Endothelial cell of umbilical vein (primary cell): ENCODE data around the gene LPP. TPM values are rescaled to one million over a fixed set of nuclear protein-coding genes. Genes with fewer than 3 reads are reported as not detected.

Experiments used
- BruUV-seq: library from RNA; stranded (reverse); fragments of 400-500 nt; replicated peaks from 2 replicates; lab custom pipeline; 2021; lab: Mats Ljungman, UMichigan
- CTCF ChIA-PET: fragments of 300-600, 350-600 bp; sonication (Branson Sonifier 250); formaldehyde crosslinking; loops from one replicate; lab custom pipeline; 2021; ENCODE audit warnings: antibody characterized with exemption, inconsistent platforms; lab: Charles Lee
- POLR2A ChIA-PET: fragments of 300-600, 350-600 bp; sonication (Branson Sonifier 250); formaldehyde crosslinking; loops from one replicate; lab custom pipeline; 2021; ENCODE audit warnings: antibody characterized with exemption, inconsistent platforms; lab: Charles Lee
- DNase-seq: peaks from one replicate; pipeline ENCODE4 v3.0.0-alpha.2; 2011; ENCODE audit warnings: low read depth, low spot score
- FAIRE-seq: peaks from 2 replicates; lab custom pipeline; 2011; peaks lifted over from hg19 to GRCh38; lab: Jason Lieb, UNC
- H2AFZ ChIP-seq: 2 replicates; pipeline ENCODE4 v1.6.0; 2012; ENCODE audit warnings: low read depth, low read length, control low read depth, inconsistent platforms
- H3K27ac ChIP-seq: 2 replicates; pipeline ENCODE4 v1.5.1; 2011; ENCODE audit warnings: low read depth, mild to moderate bottlenecking, control low read depth, low read length, moderate library complexity; ENCODE audit not compliant: insufficient read depth
- H3K27me3 ChIP-seq, 2 experiments: 2 replicates each; pipeline versions ENCODE4 v1.6.0 to v1.6.1; 2011; ENCODE audit warnings: low read length in 2 of 2, mixed read lengths in 1 of 2; ENCODE audit not compliant: control insufficient read depth in 2 of 2, insufficient read depth in 2 of 2
- H3K36me3 ChIP-seq, 2 experiments: 2 replicates in 1 of 2; 3 replicates in 1 of 2; pipeline ENCODE4 v1.5.1; 2011; ENCODE audit warnings: low read length in 2 of 2, mild to moderate bottlenecking in 1 of 2, moderate library complexity in 1 of 2; ENCODE audit not compliant: control insufficient read depth in 2 of 2, insufficient read depth in 2 of 2; ENCODE audit errors: extremely low read depth in 1 of 2
- H3K4me1 ChIP-seq: 3 replicates; pipeline ENCODE4 v1.5.1; 2011; ENCODE audit warnings: mild to moderate bottlenecking, low read length; ENCODE audit not compliant: control insufficient read depth, insufficient read depth; ENCODE audit errors: extremely low read depth
- H3K4me2 ChIP-seq: 2 replicates; pipeline ENCODE4 v1.6.1; 2011; ENCODE audit warnings: low read length, control low read depth, mixed read lengths; ENCODE audit not compliant: insufficient read depth
- H3K4me3 ChIP-seq, 3 experiments: fragments of 200-600 bp in 1 of 3; sonication (generic), shearing (Covaris generic) in 1 of 3; replicated peaks in 1 of 3; 2 replicates each; pipeline ENCODE4 v1.5.1; 2011 to 2016; ENCODE audit warnings: control low read depth in 3 of 3, low read length in 3 of 3, mild to moderate bottlenecking in 2 of 3, inconsistent platforms in 1 of 3, low read depth in 1 of 3, moderate library complexity in 1 of 3; ENCODE audit not compliant: insufficient read depth in 1 of 3
- H3K79me2 ChIP-seq: 2 replicates; pipeline ENCODE4 v1.6.0; 2012; ENCODE audit warnings: low read length, inconsistent platforms; ENCODE audit not compliant: control insufficient read depth, insufficient read depth
- H3K9ac ChIP-seq: replicated peaks from 2 replicates; pipeline ENCODE3; 2011; ENCODE audit warnings: low read length, control low read depth; ENCODE audit not compliant: insufficient read depth; ENCODE audit errors: extremely low read depth
- H3K9me1 ChIP-seq: replicated peaks from 3 replicates; pipeline ENCODE4 v1.6.0; 2011; ENCODE audit warnings: mild to moderate bottlenecking, low read length; ENCODE audit not compliant: control insufficient read depth, insufficient read depth; ENCODE audit errors: extremely low read depth
- H3K9me3 ChIP-seq: replicated peaks from 2 replicates; pipeline ENCODE4 v1.5.1; 2012; ENCODE audit warnings: low read length, inconsistent platforms; ENCODE audit not compliant: control insufficient read depth, insufficient read depth
- H4K20me1 ChIP-seq: replicated peaks from 2 replicates; pipeline ENCODE3; 2011; ENCODE audit warnings: mild to moderate bottlenecking, low read length; ENCODE audit not compliant: control insufficient read depth, insufficient read depth; ENCODE audit errors: extremely low read depth
- EZH2 ChIP-seq: IDR thresholded peaks from 2 replicates; pipeline ENCODE4 v1.6.1; 2012; ENCODE audit warnings: borderline replicate concordance, low read depth, mild to moderate bottlenecking, moderate library complexity, low read length, inconsistent platforms; ENCODE audit not compliant: severe bottlenecking
- FOS ChIP-seq: IDR thresholded peaks from 2 replicates; pipeline ENCODE4 v1.6.1; 2011; ENCODE audit warnings: mild to moderate bottlenecking, low read length, moderate library complexity, borderline replicate concordance; ENCODE audit not compliant: insufficient read depth
- GATA2 ChIP-seq: IDR thresholded peaks from 2 replicates; pipeline ENCODE4 v1.7.0; 2011; ENCODE audit warnings: low read depth, mild to moderate bottlenecking, moderate library complexity, mixed read lengths, low read length; ENCODE audit not compliant: insufficient read length, insufficient read depth
- JUN ChIP-seq: IDR thresholded peaks from 2 replicates; pipeline ENCODE4 v1.6.1; 2011; ENCODE audit warnings: borderline replicate concordance, low read depth; ENCODE audit not compliant: insufficient read length, insufficient read depth
- MYC ChIP-seq: IDR thresholded peaks from one replicate; pipeline ENCODE4 v1.6.1; 2011; ENCODE audit warnings: mild to moderate bottlenecking, low read depth, low read length
- POLR2A ChIP-seq: IDR thresholded peaks from 2 replicates; pipeline ENCODE4 v1.6.1; 2012; ENCODE audit warnings: low read depth, mild to moderate bottlenecking, control low read depth, low read length
- POLR2AphosphoS5 ChIP-seq: IDR thresholded peaks from 2 replicates; pipeline ENCODE4 v1.6.1; 2012; ENCODE audit warnings: low read depth, mild to moderate bottlenecking, control low read depth, low read length, moderate library complexity; ENCODE audit not compliant: insufficient read depth
- dilution Hi-C: fragments of 300-500 bp; cut with MboI; formaldehyde crosslinking; loops from one replicate; pipeline ENCODE4 v1.15.0; 2019; ENCODE audit warnings: low sequenced_read_pairs; ENCODE audit not compliant: extremely low pct_ligation_motif_present
- intact Hi-C: fragments of 100-400 bp; cut with micrococcal nuclease; formaldehyde crosslinking; loops from one replicate; pipeline ENCODE4 v1.10.0; 2022
- polyA plus RNA-seq, 4 experiments: library from polyadenylated mRNA; depleted of rRNA in 3 of 4; stranded (reverse) in 3 of 4; unstranded in 1 of 4; fragments of >200 nt; gene quantifications; 2 replicates each; pipeline versions ENCODE4 v1.2.1 to v1.2.3, GENCODE V29; 2011 to 2012; ENCODE audit warnings: missing spikeins in 1 of 4
- total RNA-seq: library from RNA; stranded (reverse); gene quantifications from 2 replicates; pipeline ENCODE4 v1.2.3, GENCODE V29; 2021
- TF ChIP-seq, protein P1 (sequence below), 2 donors: IDR thresholded peaks; 1 replicate in 1 of 2; 2 replicates in 1 of 2; pipeline ENCODE4 v1.5.1; 2011; ENCODE audit warnings: low read length in 2 of 2, mild to moderate bottlenecking in 2 of 2, moderate library complexity in 2 of 2, control low read depth in 1 of 2, inconsistent platforms in 1 of 2, low read depth in 1 of 2; ENCODE audit not compliant: insufficient read depth in 1 of 2; ENCODE audit errors: extremely low read depth in 1 of 2
- TF ChIP-seq, protein P2 (sequence below): IDR thresholded peaks from 2 replicates; pipeline ENCODE4 v1.6.1; 2011; ENCODE audit not compliant: insufficient read depth, insufficient read length

The LPP gene
- total and polyA plus RNA-seq, 2 donors (not counting 3 experiments of a cell fraction or from before 2014, with no cell fraction given): 16.9 to 153 TPM

DNA sequence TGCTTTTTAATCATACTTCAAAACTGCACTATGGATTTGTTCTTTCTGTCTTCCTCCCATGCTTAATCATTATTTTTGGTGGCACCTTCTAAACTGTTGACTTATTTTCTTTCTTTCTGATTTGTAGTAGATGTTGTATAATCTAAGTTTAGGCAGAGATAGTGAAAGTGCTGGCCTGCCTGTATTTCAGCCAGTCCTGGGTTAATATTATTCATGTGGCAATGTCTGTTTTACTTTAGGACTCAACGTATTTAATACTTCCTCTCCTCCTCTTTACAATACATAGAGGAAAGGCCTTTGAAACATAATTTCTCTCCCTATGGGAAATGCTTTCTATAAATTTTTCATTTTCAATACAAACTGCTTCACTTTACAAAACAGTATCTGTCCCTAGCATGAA, 690.1 kb downstream of the LPP start:
- no peaks in the 10 kb centered on the region for H3K27me3 ChIP-seq
- H4K20me1 ChIP-seq: no peaks in the 10 kb centered on the region
- CTCF ChIA-PET: interaction anchor here (1.7 kb wide), 1 partner anchor 13 kb away, joined by 4 read pairs; no protein-coding TSS in a partner anchor
- H3K36me3 ChIP-seq: no peaks in the 10 kb centered on the region
- H3K9me3 ChIP-seq: no peaks in the 10 kb centered on the region
- no peak overlapping the region for H3K4me2 ChIP-seq
- dilution Hi-C loops (no loop called here), intact Hi-C loops (no loop called here)
- H3K4me3 ChIP-seq: no peak overlapping the region
- H3K27ac ChIP-seq: no peak overlapping the region
- FAIRE-seq (no peak), DNase-seq (no peak)
- H3K4me1 ChIP-seq: no peaks in the 10 kb centered on the region
- no peak overlapping the region for H3K9ac ChIP-seq
- no peaks in the 10 kb centered on the region for H3K9me1 ChIP-seq
- H3K79me2 ChIP-seq: no peaks in the 10 kb centered on the region
- TF ChIP-seq GATA2 (no peak), POLR2AphosphoS5 (no peak), EZH2 (no peak), POLR2A (no peak), FOS (no peak), MYC (no peak), JUN (no peak)
- TF ChIP-seq, protein P1, sequence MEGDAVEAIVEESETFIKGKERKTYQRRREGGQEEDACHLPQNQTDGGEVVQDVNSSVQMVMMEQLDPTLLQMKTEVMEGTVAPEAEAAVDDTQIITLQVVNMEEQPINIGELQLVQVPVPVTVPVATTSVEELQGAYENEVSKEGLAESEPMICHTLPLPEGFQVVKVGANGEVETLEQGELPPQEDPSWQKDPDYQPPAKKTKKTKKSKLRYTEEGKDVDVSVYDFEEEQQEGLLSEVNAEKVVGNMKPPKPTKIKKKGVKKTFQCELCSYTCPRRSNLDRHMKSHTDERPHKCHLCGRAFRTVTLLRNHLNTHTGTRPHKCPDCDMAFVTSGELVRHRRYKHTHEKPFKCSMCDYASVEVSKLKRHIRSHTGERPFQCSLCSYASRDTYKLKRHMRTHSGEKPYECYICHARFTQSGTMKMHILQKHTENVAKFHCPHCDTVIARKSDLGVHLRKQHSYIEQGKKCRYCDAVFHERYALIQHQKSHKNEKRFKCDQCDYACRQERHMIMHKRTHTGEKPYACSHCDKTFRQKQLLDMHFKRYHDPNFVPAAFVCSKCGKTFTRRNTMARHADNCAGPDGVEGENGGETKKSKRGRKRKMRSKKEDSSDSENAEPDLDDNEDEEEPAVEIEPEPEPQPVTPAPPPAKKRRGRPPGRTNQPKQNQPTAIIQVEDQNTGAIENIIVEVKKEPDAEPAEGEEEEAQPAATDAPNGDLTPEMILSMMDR (IDR thresholded peaks at IDR 0.05; ENCODE audit: extremely low read depth in 1 of 2, insufficient read depth in 1 of 2, low read depth in 1 of 2, low read length in 2 of 2): no peak
- TF ChIP-seq, protein P2, sequence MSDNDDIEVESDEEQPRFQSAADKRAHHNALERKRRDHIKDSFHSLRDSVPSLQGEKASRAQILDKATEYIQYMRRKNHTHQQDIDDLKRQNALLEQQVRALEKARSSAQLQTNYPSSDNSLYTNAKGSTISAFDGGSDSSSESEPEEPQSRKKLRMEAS: no peak
- POLR2A ChIA-PET: no interaction called here
- no TSS peak for BruUV-seq
- no peak overlapping the region for H2AFZ ChIP-seq
